PFSK-1 (cell line): ENCODE results near the gene PAX2.

Experiments used
- POLR2AphosphoS5 ChIP-seq: IDR thresholded peaks from 2 replicates; pipeline ENCODE4 v1.6.1; 2012; ENCODE audit warnings: low read depth, mild to moderate bottlenecking, control low read depth, low read length, moderate library complexity
- REST ChIP-seq, 2 experiments: IDR thresholded peaks; 2 replicates each; pipeline versions ENCODE4 v1.6.1 to v1.8.0; 2011 to 2012; ENCODE audit warnings: low read depth in 2 of 2, low read length in 2 of 2, control low read depth in 1 of 2, inconsistent platforms in 1 of 2, mild to moderate bottlenecking in 1 of 2, moderate library complexity in 1 of 2; ENCODE audit not compliant: insufficient read depth in 1 of 2
- SIN3A ChIP-seq: IDR thresholded peaks from 2 replicates; pipeline ENCODE4 v1.6.1; 2012; ENCODE audit warnings: mild to moderate bottlenecking, low read length, moderate library complexity, borderline replicate concordance; ENCODE audit not compliant: insufficient read depth
- TAF1 ChIP-seq: IDR thresholded peaks from 2 replicates; pipeline ENCODE4 v1.6.1; 2012; ENCODE audit warnings: low read length, control low read depth, borderline replicate concordance; ENCODE audit not compliant: insufficient read depth

GRCh38 chr10:100867261-100867963 lies 122.0 kb downstream of the PAX2 start:
- TF ChIP-seq REST (IDR thresholded peaks at IDR 0.05; ENCODE audit: insufficient read depth in 1 of 2, low read depth in 2 of 2, low read length in 2 of 2) (no peak), TAF1 (no peak), POLR2AphosphoS5 (no peak), SIN3A (no peak)
